ENCODE results near the gene IMMP2L.

IMMP2L gene

GRCh38 chr7:111476586-111477293 lies 85.6 kb downstream of the IMMP2L start:
- no peaks in the 10 kb centered on the region for H3K36me3 ChIP-seq (ENCODE audit: low read depth)
- TF ChIP-seq CTCF (IDR thresholded peaks at IDR 0.05; ENCODE audit: poor library complexity, severe bottlenecking), result no peak
- DNase-seq (ENCODE audit: low spot score) (no peak), ATAC-seq (ENCODE audit: low read depth) (no peak)
- no peak overlapping the region for H3K4me3 ChIP-seq (ENCODE audit: severe bottlenecking)
- H3K4me1 ChIP-seq (ENCODE audit: insufficient read depth, poor library complexity, severe bottlenecking), result no peaks in the 10 kb centered on the region
- no peaks in the 10 kb centered on the region for H3K9me3 ChIP-seq (ENCODE audit: severe bottlenecking)
- H3K27me3 ChIP-seq (ENCODE audit: insufficient read depth, poor library complexity, severe bottlenecking), result no peaks in the 10 kb centered on the region
- no peak overlapping the region for H3K27ac ChIP-seq (ENCODE audit: poor library complexity, severe bottlenecking)

- no peaks in the 10 kb centered on the region for H3K36me3 ChIP-seq (ENCODE audit: low read depth)
- no peak overlapping the region for H3K4me3 ChIP-seq (ENCODE audit: severe bottlenecking)
- no peaks in the 10 kb centered on the region for H3K27me3 ChIP-seq (ENCODE audit: insufficient read depth, poor library complexity, severe bottlenecking)
- no peak for TF ChIP-seq CTCF (IDR thresholded peaks at IDR 0.05; ENCODE audit: poor library complexity, severe bottlenecking)
- no peak overlapping the region for H3K27ac ChIP-seq (ENCODE audit: poor library complexity, severe bottlenecking)
- H3K9me3 ChIP-seq (ENCODE audit: severe bottlenecking), result peaks cover 2% of the 10 kb centered on the region
- DNase-seq (ENCODE audit: low spot score) (no peak), ATAC-seq (ENCODE audit: low read depth) (no peak)
- no peaks in the 10 kb centered on the region for H3K4me1 ChIP-seq (ENCODE audit: insufficient read depth, poor library complexity, severe bottlenecking)
Measured at GRCh38 chr7:111475959-111476358, 86.3 kb downstream of the IMMP2L start.

DNA sequence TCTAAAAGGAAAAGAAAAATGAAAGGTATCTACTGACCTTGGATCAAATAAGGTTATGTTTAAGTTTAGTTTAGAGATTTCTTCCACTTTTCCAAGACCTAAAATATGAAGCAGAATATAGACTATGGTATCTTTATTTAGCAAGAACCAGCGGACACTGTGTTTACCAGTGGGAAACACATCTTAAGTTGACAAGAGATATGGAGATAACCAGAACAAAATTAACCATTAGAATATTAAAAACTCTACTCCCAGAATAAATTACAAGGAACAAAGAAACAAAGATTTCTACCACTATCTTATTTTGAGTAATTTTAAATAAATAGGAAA lies 86.9 kb downstream of the IMMP2L start:
- Histone ChIP-seq H3K36me3 (ENCODE audit: low read depth) (no peaks in the 10 kb centered on the region), H3K27ac (ENCODE audit: poor library complexity, severe bottlenecking) (no peak overlapping the region), H3K27me3 (ENCODE audit: insufficient read depth, poor library complexity, severe bottlenecking) (no peaks in the 10 kb centered on the region), H3K4me1 (ENCODE audit: insufficient read depth, poor library complexity, severe bottlenecking) (no peaks in the 10 kb centered on the region), H3K9me3 (ENCODE audit: severe bottlenecking) (peaks cover 2% of the 10 kb centered on the region), H3K4me3 (ENCODE audit: severe bottlenecking) (no peak overlapping the region)
- TF ChIP-seq CTCF (IDR thresholded peaks at IDR 0.05; ENCODE audit: poor library complexity, severe bottlenecking), result no peak
- ATAC-seq (ENCODE audit: low read depth), result no peak
- DNase-seq (ENCODE audit: low spot score), result no peak

DNA sequence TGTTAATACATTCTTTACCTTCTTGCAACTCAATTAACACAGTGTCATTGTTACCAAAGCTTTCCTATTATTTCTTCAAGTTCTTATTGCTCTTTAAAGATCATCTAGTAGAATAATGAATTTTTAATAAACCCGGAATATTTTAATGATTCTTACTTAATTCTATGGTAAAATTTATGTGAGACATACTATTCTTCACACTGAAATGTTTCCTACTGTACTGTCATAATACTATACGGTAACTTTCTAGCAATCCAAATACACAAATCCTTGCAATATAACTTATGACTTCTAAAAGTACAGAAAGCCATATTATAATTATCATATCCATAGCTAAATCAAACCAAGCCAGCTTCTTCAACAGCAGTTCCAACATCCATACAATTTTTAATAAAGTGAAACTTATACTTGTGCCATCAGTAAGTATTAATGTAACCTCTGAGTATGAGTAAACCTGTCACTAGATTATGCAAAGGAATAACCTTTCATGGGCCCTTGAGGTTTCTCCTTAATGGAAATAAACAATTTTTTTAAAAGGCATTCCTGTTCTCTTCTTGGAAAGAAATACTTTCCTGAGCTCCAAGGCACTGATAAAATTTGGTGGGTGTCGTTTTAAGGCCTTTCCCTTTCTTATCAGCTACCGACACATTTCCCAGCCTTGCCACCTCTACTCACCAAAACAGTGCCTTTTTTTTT lies 87.4 kb downstream of the IMMP2L start:
- no peak overlapping the region for H3K4me3 ChIP-seq (ENCODE audit: severe bottlenecking)
- DNase-seq (ENCODE audit: low spot score), result no peak
- ATAC-seq (ENCODE audit: low read depth), result no peak
- no peaks in the 10 kb centered on the region for H3K36me3 ChIP-seq (ENCODE audit: low read depth)
- H3K4me1 ChIP-seq (ENCODE audit: insufficient read depth, poor library complexity, severe bottlenecking), result no peaks in the 10 kb centered on the region
- no peaks in the 10 kb centered on the region for H3K27me3 ChIP-seq (ENCODE audit: insufficient read depth, poor library complexity, severe bottlenecking)
- no peak for TF ChIP-seq CTCF (IDR thresholded peaks at IDR 0.05; ENCODE audit: poor library complexity, severe bottlenecking)
- peaks cover 2% of the 10 kb centered on the region for H3K9me3 ChIP-seq (ENCODE audit: severe bottlenecking)
- H3K27ac ChIP-seq (ENCODE audit: poor library complexity, severe bottlenecking), result no peak overlapping the region

Data from RWPE2 (cell line).